Fibroblast of pulmonary artery (primary cell): ENCODE results near the gene CCDC136.

Experiments
- DNase-seq: peaks from one replicate; pipeline ENCODE4 v3.0.0-alpha.2; 2010; ENCODE audit warnings: low read depth
- H3K4me3 ChIP-seq: replicated peaks from 2 replicates; pipeline ENCODE4 v1.5.1; 2011; ENCODE audit warnings: low read depth, mild to moderate bottlenecking, control low read depth, low read length, moderate library complexity
- CTCF ChIP-seq: IDR thresholded peaks from 2 replicates; pipeline ENCODE4 v1.5.1; 2011; ENCODE audit warnings: mild to moderate bottlenecking, control low read depth, low read length, inconsistent platforms; ENCODE audit errors: missing control alignments

Gene CCDC136

DNA sequence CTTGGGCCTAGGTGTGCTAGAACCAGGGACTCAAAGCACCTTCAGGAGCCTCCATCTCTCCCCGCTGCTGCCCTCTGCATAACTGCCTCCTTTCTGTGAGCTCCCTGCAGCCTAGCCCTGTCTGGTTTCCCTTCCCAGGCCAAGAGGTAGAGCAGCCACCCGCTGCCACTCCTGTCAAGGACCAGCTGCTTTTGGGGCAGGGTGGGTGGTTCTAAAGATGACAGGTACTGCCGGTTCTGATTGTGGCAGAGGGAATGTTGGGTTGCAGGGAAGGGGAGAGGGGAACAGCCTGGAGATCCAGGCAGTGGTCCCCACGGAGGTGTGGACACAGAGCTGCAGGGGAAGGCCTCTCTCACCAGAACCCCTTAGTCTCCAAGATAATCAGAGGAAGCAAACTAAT is 34.7 kb downstream of the CCDC136 start:
- H3K4me3 ChIP-seq = no peak overlapping the region
- DNase-seq = no peak
- TF ChIP-seq CTCF = no peak

DNA sequence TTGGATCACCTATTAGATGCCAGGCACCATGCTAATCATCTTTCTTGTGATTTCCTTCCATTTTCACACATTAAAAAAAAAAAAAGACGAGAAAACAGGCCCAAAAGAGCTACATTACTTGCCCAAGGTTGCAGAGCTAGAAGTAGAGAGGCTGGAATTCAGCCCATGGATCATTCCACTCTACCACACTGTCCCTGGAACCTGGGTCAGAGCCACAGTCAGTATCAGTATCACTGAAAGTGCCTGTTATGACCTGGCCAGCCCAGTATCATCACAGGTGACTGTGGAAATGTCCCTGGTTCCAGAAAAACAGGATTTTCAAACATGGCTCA is 35.1 kb downstream of the CCDC136 start:
- H3K4me3 ChIP-seq = no peak overlapping the region
- DNase-seq = no peak
- TF ChIP-seq CTCF = no peak

DNA sequence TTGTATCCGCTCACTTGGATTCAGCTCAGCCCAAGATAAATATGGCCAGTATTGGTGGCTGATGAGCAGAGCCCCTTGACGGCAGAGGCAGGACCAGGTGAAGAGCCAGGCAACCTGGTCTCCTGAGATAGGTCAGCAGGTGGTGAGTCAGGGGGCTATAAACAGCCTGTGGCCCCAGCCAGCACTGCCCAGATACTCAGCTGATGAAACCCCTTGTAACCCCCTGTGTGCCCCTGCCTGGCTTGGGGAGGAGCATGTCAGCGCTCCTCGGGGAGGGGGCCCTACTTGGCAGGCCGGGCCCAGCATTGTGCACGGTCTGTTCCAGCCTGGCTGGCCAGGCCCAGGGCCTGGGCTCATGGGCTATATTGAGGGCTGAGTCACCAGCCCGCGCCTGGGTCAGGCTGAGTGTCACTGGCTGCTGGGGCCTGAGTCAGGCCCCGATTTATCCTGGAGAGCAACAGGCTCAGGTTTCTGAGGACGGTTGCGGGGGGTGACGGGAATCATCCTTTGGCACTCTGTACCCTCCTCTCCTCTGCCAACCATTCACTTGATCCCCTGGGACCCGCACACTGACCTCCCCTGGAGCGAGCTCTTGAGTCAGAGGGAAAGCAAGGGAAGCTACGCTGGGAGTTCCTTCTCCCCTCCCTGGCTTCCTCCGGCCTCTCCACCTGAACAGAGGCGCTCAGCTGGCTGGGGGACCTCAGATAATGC is 35.6 kb downstream of the CCDC136 start:
- no peak for TF ChIP-seq CTCF
- no peak overlapping the region for H3K4me3 ChIP-seq
- peak; percentile 54 for DNase-seq

DNA sequence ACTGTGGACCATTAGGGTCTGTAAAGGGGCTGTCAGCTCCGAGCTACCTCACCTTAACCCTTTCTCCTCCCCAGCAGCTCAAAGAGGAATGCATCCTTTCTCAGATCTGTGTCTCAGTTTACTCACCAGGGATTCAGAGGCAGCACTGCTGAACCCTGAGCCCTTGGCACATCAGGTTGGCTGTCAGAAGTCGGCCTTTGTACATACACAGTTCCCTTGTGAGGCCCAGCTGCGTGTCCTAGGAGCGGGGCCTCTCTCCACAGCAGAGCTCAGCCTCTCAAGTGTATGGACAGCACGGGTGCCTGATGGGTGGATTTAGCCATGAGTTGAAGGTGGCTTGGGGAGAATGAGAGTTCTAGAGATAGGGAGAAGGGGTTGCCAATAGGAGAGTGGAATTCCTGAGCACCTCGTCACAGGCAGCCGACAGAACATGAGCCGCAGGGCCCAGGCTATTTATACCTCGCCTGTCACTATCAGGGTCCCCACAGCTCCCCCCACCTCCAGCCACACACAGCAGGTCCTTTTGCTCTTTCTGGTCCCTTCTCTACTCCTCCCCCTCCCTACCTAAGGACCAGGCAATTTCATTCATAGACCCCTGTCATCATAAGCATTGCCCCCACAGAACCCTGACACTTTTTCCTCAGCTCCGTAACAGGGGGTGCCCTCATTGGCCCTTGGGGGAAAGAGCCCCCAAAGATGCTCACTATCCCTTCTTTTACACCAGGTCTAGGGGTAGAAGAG is 36.4 kb downstream of the CCDC136 start:
- no peak overlapping the region for H3K4me3 ChIP-seq
- TF ChIP-seq CTCF = no peak
- peak; percentile 74 for DNase-seq

DNA sequence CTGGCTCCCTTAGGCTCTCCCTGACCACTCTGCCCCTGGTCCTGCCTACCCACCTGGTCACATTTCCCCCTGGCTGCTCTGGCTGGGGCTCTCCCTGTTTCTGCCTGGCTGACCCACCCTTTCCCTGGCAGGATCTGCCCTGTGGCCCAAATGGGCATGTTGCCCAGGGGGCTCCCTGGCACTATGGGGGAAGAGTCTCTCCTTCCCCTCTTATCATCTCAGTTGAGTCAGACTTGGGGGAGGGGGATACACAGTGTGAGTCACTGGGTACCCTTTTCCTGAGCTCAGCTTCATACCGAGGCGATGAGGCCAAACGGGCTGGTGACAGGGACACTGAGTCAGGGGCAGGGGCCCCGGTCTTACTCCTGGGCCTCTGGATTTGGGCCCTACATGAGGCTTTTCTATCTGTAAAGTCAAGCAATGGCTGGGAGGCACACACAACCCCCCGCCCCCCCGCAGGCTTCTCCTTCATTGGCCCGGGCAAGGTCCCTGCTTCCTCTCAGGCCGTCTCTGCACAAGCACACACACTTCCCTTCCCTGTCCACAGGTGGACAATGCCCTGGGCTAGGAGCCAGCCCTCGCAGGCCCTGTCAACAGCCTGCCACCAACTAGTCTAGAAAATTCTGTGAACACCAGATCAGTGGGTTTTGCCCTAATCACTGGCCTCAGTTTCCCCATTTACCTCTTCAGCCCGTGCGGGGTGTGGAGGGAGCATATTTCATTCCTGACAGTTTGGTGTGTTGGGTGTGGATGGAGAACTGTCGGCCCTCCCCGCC is 37.8 kb downstream of the CCDC136 start:
- DNase-seq = peak; percentile 40
- H3K4me3 ChIP-seq = peak overlapping the region; percentile 43
- no peak for TF ChIP-seq CTCF

- peak within 1 kb of the TSS; percentile 74 for H3K4me3 ChIP-seq
- no peak for TF ChIP-seq CTCF
- DNase-seq = peak; percentile 63
These were observed 38.7 kb downstream of the CCDC136 start, which contains the start of gene FLNC for GRCh38 chr7:128830231-128831177. Gene FLNC (plus strand): TSS chr7:128830406. CDS start chr7:128830638, 232 bp downstream.
